ENCODE measurements around the gene SLC35D1. TPM values are rescaled to one million over a fixed set of nuclear protein-coding genes. Genes with fewer than 3 reads are reported as not detected.

SLC35D1 gene
- total and polyA plus RNA-seq, 2 of the 13 experiments (the other 11 are each of a cell fraction or from before 2014, with no cell fraction given) = 12.4 to 41.5 TPM

DNA sequence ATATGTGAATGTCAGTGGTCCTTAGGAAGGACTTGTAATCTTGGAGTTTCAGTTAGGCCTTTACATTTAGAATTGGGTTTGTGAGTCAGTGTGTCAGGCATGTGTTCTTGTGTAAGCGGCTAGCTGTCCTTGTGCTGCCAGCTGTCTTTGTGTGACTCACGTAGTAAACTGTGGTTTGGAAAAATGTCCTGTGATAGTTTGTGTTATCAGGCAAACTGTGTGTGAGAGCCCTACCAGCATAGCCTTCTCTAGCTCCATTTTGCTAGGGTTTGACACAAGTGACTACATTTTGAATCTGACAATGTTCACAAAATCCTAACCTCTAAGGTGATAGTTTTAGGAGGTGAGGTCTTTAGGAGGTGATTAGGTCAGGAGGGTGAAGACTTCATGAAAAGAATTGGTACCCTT, 6.9 kb upstream of the SLC35D1 start (continued):
- no peak for TF ChIP-seq ZNF703 (CRISPR knock-in tag; IDR thresholded peaks at IDR 0.05; ENCODE audit: borderline replicate concordance)

DNA sequence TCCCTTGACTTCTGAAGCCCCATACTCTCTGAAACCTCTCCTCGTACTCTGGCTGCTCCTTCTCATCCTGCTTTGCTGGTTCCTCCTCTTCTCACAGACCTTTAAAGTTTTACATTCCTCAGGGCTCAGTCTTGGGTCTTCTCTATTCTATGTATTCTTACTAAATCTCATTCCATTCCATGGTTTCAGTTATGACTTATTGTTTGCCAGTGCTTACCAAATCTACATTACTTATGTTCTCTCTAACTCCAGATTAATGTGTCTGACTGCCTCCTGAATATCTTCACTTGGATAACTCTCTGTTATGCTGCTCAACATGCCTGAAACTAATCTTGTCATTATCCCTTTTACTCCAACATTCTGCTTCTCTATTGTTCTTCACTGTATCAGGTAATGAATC, 5.4 kb upstream of the SLC35D1 start:
- intact Hi-C loops (cut with micrococcal nuclease; ENCODE audit: unreplicated experiment) = no loop called here
- no peak overlapping the region for H3K27ac ChIP-seq (ENCODE audit: extremely low read length, insufficient read depth, low read length)
- no peak overlapping the region for H2AFZ ChIP-seq (ENCODE audit: low read length)
- H3K4me3 ChIP-seq (replicated peaks in 1 of 3; ENCODE audit: insufficient read depth in 1 of 3, low read depth in 2 of 3, low read length in 3 of 3) = no peak overlapping the region
- no peaks in the 10 kb centered on the region; a peak in 1 of 5 replicates for H3K27me3 ChIP-seq (ENCODE audit: control insufficient read depth in 1 of 2, insufficient read depth in 2 of 2, low read length in 2 of 2)
- no peak overlapping the region for H3K4me2 ChIP-seq (ENCODE audit: low read depth, low read length)
- ChIA-PET POLR2A (no interaction called here), CTCF (ENCODE audit: low intra/inter-chr PET ratio, low total read pairs) (no interaction called here)
- peaks cover 35% of the 10 kb centered on the region for H3K4me1 ChIP-seq (ENCODE audit: insufficient read depth, low read length)
- no peaks in the 10 kb centered on the region for H3K36me3 ChIP-seq (replicated peaks in 1 of 2; ENCODE audit: control insufficient read depth in 1 of 2, insufficient read depth in 2 of 2, low read length in 2 of 2)
- H3K9ac ChIP-seq (ENCODE audit: insufficient read depth, low read depth, low read length) = no peak overlapping the region
- 77% methylated on average over 1 of the region's 1 CpG for WGBS (ENCODE audit: low lambda C conversion rate)
- BruUV-seq (replicated peaks) = no TSS peak
- H3K79me2 ChIP-seq (ENCODE audit: insufficient read depth, low read length) = no peaks in the 10 kb centered on the region
- FAIRE-seq (no peak), DNase-seq (ENCODE audit: low spot score) (no peak), ATAC-seq (no peak)
- in situ Hi-C loops (cut with HindIII; ENCODE audit: extremely low pct_ligation_motif_present, low pct_unique_long_range_greater_than_20kb) = loop anchor here (5.0 kb wide), 1 partner anchor 88 kb away; no protein-coding TSS in a partner anchor
- H4K20me1 ChIP-seq (ENCODE audit: insufficient read depth, low read length) = no peaks in the 10 kb centered on the region
- TF ChIP-seq MAF1 (CRISPR knock-in tag; IDR thresholded peaks at IDR 0.05; ENCODE audit: borderline replicate concordance) (no peak), ZNF709 (CRISPR knock-in tag; IDR thresholded peaks at IDR 0.05) (no peak), AGO1 (IDR thresholded peaks at IDR 0.05; ENCODE audit: low read depth, low read length, poor library complexity, severe bottlenecking) (no peak), HDAC1 (CRISPR knock-in tag; IDR thresholded peaks at IDR 0.05) (no peak), ZNF350 (CRISPR knock-in tag; IDR thresholded peaks at IDR 0.05; ENCODE audit: borderline replicate concordance, low read depth) (no peak), EZH2 (conservative IDR thresholded peaks at IDR 0.05; ENCODE audit: low read depth, low read length) (no peak), NR2F2 (IDR thresholded peaks at IDR 0.05; ENCODE audit: borderline replicate concordance, low read depth) (no peak), FIP1L1 (IDR thresholded peaks at IDR 0.05; ENCODE audit: borderline replicate concordance, insufficient read depth, low read depth, low read length) (no peak), TAF15 (IDR thresholded peaks at IDR 0.05; ENCODE audit: low read depth, low read length, poor library complexity, severe bottlenecking) (no peak)
- TF ChIP-seq, protein P1, sequence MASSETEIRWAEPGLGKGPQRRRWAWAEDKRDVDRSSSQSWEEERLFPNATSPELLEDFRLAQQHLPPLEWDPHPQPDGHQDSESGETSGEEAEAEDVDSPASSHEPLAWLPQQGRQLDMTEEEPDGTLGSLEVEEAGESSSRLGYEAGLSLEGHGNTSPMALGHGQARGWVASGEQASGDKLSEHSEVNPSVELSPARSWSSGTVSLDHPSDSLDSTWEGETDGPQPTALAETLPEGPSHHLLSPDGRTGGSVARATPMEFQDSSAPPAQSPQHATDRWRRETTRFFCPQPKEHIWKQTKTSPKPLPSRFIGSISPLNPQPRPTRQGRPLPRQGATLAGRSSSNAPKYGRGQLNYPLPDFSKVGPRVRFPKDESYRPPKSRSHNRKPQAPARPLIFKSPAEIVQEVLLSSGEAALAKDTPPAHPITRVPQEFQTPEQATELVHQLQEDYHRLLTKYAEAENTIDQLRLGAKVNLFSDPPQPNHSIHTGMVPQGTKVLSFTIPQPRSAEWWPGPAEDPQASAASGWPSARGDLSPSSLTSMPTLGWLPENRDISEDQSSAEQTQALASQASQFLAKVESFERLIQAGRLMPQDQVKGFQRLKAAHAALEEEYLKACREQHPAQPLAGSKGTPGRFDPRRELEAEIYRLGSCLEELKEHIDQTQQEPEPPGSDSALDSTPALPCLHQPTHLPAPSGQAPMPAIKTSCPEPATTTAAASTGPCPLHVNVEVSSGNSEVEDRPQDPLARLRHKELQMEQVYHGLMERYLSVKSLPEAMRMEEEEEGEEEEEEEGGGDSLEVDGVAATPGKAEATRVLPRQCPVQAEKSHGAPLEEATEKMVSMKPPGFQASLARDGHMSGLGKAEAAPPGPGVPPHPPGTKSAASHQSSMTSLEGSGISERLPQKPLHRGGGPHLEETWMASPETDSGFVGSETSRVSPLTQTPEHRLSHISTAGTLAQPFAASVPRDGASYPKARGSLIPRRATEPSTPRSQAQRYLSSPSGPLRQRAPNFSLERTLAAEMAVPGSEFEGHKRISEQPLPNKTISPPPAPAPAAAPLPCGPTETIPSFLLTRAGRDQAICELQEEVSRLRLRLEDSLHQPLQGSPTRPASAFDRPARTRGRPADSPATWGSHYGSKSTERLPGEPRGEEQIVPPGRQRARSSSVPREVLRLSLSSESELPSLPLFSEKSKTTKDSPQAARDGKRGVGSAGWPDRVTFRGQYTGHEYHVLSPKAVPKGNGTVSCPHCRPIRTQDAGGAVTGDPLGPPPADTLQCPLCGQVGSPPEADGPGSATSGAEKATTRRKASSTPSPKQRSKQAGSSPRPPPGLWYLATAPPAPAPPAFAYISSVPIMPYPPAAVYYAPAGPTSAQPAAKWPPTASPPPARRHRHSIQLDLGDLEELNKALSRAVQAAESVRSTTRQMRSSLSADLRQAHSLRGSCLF (CRISPR knock-in tag; IDR thresholded peaks at IDR 0.05; ENCODE audit: borderline replicate concordance) = no peak
- TF ChIP-seq, protein P2, sequence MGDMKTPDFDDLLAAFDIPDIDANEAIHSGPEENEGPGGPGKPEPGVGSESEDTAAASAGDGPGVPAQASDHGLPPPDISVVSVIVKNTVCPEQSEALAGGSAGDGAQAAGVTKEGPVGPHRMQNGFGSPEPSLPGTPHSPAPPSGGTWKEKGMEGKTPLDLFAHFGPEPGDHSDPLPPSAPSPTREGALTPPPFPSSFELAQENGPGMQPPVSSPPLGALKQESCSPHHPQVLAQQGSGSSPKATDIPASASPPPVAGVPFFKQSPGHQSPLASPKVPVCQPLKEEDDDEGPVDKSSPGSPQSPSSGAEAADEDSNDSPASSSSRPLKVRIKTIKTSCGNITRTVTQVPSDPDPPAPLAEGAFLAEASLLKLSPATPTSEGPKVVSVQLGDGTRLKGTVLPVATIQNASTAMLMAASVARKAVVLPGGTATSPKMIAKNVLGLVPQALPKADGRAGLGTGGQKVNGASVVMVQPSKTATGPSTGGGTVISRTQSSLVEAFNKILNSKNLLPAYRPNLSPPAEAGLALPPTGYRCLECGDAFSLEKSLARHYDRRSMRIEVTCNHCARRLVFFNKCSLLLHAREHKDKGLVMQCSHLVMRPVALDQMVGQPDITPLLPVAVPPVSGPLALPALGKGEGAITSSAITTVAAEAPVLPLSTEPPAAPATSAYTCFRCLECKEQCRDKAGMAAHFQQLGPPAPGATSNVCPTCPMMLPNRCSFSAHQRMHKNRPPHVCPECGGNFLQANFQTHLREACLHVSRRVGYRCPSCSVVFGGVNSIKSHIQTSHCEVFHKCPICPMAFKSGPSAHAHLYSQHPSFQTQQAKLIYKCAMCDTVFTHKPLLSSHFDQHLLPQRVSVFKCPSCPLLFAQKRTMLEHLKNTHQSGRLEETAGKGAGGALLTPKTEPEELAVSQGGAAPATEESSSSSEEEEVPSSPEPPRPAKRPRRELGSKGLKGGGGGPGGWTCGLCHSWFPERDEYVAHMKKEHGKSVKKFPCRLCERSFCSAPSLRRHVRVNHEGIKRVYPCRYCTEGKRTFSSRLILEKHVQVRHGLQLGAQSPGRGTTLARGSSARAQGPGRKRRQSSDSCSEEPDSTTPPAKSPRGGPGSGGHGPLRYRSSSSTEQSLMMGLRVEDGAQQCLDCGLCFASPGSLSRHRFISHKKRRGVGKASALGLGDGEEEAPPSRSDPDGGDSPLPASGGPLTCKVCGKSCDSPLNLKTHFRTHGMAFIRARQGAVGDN (CRISPR knock-in tag; IDR thresholded peaks at IDR 0.05) = no peak
- TF ChIP-seq, protein P3, sequence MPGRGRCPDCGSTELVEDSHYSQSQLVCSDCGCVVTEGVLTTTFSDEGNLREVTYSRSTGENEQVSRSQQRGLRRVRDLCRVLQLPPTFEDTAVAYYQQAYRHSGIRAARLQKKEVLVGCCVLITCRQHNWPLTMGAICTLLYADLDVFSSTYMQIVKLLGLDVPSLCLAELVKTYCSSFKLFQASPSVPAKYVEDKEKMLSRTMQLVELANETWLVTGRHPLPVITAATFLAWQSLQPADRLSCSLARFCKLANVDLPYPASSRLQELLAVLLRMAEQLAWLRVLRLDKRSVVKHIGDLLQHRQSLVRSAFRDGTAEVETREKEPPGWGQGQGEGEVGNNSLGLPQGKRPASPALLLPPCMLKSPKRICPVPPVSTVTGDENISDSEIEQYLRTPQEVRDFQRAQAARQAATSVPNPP (CRISPR knock-in tag; IDR thresholded peaks at IDR 0.05) = no peak
- H3K9me3 ChIP-seq (ENCODE audit: low read length) = no peaks in the 10 kb centered on the region
